NCI-H2196 treated with DMSO at 0.1 percent for 48 hours (cell line): ENCODE results near the gene SCNN1G.
"Not testable (repeated sequence)": the region's sequence is repeated elsewhere in the genome, so short reads cannot be mapped to it uniquely, and the experiment has no call there.

Source experiments
- DNase-seq: peaks from one replicate; lab custom pipeline; 2025; ENCODE audit not compliant: unreplicated experiment; lab: John Stamatoyannopoulos, UW

SCNN1G gene

DNA sequence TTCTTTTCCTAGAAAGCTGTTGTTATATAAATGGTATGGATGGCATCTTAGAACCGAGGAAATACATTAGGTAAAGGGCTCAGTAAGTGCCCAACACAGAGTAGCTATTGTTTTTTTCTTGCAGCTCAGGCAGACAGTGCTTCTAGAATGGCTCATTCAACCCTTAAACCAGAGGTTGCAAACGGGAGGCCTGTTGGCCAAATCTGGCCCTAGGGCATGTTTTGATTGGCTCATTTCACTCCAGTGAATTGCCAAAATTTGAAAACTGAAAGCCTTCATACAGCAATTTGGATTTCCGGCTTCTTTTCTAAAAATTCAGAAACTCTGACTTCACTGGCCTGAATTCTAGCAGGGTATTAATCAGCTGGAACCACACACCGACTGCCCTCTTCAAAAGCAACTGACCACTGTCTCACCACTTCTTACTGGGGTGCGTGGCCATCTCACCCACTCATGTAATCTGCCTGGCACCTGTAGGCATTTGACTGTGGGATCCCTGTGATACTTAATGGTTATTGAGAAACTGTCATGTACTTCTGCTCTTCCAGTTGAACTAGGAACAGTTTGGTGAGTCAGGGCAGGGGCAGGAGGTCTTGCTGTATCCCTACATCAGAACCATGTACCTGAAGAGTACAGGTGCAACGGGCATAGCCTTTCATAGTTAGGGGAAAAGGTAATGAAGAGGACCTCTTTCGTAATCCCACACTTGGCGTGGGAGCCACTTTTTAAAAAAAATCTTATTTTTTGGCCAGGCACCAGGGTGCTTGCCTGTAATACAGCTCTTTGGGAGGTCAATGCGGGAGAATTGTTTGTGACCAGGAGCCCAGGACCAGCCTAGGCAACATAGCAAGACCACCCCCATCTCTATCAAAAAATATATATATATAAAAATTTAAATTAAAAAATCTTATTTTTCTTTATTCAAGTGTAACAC lies 66.0 kb downstream of the SCNN1G start:
- DNase-seq, result no peak

DNA sequence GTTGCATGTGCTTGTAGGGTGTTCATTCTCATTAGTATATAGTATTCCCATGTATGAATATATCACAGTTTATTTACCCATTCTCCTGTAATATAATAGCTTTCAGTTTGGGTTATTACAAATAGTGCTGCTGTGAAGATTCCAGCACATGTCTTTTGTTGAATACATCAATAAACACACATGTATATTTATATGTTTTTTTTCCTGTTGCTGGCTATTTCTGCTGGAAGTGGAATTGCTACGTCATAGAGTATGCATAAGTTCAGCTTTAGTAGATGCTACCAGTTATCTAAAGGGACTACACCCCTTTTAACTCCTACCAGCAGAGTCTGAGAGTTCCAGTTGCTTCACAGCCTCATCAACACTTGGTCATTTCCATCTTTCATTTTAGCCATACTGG lies 67.3 kb downstream of the SCNN1G start:
- DNase-seq, result no peak

DNA sequence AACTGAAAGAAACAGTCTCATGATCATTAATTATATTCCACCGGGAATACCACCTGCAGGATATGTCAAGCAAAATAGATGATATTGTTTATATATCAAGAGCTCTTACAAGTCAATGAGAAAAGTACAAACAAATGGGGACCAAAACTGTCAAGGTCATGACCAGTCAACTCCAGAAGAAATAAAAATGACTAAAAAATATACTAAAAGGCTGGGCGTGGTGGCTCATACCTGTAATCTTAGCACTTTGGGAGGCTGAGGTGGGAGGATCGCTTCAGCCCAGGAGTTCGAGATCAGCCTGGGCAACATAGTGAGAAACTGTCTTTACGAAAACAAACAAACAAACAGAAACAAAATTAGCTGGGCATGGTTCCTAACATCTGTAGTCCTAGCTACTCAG lies 69.8 kb downstream of the SCNN1G start:
- DNase-seq, result no peak

DNA sequence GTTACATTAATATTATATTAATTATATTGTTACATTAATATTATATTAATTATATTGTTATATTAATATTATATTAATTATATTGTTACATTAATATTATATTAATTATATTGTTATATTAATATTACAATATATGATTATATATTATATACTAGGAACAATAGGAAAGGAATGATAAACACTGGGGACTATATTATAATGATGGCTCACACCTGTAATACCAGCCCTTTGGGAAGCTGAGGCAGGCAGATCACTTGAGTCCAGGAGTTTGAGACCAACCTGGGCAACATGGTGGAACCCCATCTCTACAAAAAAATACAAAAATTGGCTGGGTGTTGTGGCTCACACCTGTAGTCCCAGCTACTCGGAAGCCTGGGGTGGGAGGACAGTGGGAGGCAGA lies 71.1 kb downstream of the SCNN1G start:
- DNase-seq, result not testable (repeated sequence)

DNA sequence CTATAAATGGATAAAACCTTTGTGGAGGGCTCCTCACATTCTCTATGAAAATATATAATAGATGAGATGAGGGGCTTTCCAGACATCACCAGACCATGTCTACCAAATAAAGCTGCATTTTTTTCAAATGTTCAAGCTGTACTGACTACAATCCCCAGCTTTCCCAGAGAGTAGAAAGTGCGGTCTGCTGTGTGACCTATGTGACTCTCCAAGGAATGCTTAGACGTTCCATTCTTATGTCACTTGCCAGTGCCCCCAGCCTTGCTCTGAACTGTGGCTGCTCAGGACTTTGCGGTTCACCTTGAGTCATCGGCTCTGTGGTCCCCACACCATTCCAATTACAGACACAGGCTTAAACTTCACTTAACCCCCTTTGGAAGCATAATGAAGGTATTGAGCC lies 71.8 kb downstream of the SCNN1G start:
- DNase-seq, result no peak

DNA sequence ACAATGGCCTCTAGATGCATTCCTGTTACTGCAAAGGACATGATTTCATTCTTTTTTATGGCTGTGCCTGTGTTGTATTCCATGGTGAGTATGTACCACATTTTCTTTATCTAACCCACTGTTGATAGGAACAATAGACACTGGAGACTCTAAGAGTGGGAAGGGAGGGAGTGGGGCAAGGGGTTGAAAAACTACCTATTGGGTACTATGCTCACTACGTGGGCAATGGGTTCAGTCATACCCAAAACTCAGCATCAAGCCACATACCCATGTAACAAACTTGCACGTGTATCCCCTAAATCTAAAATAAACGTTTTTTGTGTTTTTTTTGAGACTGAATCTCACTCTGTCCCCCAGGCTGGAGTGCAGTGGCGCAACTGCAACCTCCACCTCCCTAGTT lies 72.5 kb downstream of the SCNN1G start:
- no peak for DNase-seq

DNA sequence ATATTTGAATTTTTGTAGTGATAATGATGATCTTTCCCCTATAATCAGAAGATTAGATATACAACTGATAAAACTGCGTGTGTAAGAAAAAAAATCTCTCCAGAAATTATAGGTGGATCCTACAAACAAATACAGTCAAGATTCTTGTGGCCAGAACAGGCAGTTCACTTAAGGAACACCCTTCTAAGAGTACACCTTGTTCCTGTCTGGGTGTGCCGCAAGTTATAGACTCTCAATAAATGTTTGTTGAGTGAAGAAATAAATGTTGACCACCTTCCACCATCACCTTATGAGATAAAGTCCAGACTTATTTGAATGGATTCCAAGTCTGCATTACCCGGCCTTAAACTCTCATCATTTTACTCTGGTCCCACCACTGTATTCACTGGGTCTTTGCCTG lies 73.9 kb downstream of the SCNN1G start:
- DNase-seq, result no peak

DNA sequence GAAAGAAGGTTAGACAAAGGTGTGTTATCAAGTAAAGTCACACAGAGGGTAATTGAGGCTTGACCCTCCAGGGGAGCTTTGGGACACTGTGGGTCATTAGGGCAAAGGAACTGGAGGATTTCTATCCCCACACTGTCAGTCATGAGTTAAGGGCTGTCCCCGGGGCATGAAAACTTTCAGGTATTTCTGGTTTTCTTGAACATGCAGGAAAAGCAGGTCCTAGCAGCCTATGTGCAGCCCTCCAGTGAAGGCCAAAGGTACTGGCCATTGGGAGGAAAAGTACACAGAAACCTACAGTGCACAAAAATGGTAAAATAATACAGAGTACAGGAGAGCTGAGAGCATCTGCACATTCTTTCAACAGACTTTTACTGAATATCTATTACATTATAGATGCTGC lies 75.1 kb downstream of the SCNN1G start:
- DNase-seq, result no peak

DNA sequence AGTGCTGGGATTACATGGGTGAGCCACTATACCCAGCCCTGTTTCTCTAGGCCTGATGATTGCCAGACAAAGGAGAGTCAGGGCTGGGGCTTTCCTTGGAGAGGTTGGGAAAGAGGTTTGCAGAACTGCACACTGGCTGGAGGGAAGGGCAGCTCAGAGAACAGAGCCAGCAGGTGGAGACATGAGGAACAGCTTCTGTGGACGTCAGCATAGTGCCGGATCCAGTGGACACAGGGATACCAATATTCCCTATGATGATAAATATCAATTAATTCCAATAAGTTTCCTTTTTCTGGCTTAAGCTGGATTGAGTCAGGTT lies 76.3 kb downstream of the SCNN1G start:
- DNase-seq, result no peak
